Inferior parietal cortex (tissue), 1 donor: ENCODE results near the gene TCP10L.
A peak's percentile ranks its signal among the peaks of the same experiment; 100 is the strongest.
"Not testable (repeated sequence)": the region's sequence is repeated elsewhere in the genome, so short reads cannot be mapped to it uniquely, and the experiment has no call there.

ENCODE experiments used
- DNase-seq: peaks from one replicate; pipeline ENCODE4 v3.0.0-alpha.2; 2016; ENCODE audit errors: extremely low spot score

TCP10L gene

DNA sequence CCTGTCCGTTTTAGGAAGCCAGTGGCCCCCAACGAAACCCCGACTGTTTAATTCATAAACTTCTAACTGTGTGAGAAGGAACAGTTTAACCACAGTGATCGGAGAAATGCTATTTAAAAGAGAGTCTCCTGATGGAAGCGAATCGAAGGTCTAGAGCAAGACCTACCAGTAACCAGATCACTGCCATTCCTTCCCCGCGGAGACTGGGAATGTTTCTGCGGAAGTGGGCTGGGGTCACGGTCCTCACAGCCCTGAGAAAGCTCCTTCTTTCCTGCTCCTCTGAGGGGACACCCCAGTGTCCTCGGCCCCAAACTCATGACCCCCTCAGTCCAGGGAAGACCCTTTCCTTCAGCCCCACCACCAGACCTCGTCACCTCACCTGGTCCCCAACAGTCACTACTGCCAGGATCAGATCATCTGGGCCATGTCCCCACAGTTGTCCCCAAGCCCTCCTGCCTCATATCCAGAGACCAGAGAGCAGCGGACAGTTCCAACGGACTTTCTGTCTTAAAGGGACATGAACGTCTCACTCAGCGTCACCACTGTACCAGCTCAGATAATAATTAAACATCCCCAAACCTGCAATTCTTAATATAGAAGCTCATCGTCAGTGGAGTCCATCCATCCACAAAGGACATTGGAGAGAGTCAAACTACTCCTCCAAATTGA, at the start of gene TCP10L:
Gene TCP10L, minus strand, starts transcription at position 482 of the 669 bp plus-strand sequence. CDS start 1,219 bp downstream, outside the sequence.
- DNase-seq: no peak

- DNase-seq: no peak
Observed at GRCh38 chr21:32626621-32627196, 41.4 kb upstream of the TCP10L start.

DNA sequence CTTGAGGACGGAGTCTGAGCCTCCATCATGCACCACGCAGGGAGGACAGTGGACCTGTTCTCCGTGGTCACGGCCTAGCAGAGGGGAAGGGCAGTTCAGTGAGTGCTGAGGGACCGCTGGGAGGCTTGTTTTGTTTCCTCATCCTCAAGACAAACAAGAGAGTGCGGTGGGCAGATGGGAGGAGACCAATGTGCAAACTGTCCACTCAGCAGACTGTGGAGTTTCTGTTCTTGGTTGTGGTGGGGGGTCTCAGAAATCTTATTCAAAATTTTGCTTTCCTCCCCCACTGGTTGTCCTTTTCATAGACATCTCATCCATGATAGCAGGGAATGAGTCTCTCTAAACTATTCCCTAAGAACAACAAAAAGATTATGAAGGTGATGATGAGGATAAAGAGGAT, 32.9 kb upstream of the TCP10L start:
- DNase-seq: not testable (repeated sequence)

- no peak for DNase-seq
Observed at GRCh38 chr21:32613436-32614043, 28.2 kb upstream of the TCP10L start.

DNA sequence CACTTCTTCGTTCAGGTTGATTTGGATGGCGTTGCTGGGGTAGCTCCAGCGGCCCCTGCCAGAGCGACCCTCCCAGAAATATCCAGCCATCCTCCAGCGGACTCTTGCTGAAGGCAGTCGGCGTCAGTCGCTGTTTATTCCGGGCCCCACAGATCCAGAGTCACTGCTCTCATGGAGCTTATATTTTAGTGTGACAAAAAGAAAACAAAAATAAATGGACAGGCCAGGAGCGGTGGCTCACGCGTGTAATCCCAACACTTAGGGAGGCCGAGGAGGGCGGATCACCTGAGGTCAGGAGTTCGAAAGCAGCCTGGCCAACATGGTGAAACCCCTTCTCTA, 27.6 kb upstream of the TCP10L start:
- no peak for DNase-seq

GRCh38 chr21:32612075-32612998, 27.0 kb upstream of the TCP10L start, which contains the start of gene CFAP298:
TSS of gene CFAP298 (minus strand) at chr21:32612377. CDS start at chr21:32612243, 134 bp downstream.
- peak; percentile 91 for DNase-seq

DNA sequence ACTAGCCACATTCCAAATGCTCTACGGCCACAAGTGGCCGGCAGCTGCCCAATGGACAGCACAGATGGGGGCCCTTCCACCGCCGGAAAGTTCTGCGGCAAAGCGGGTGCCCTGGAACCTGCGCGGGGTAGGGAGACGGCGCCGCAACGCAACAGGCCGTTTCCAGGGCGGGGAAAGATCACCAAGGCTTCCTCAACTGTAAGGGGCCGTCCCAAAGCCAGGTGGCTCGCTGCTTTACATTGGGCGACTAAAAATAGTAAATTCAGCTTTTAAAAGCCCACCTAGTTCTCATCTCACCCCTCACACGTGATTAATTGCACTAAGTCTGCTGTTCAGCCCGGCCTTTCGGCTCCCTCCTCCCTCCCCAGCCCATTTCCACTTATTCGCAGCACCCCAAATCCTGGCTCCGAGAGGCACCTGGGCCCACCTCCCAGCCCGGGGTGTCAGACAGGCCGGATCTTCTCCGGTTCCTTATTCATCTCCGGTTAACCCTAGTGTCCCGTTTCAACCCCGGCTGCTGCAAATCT, 26.2 kb upstream of the TCP10L start:
- no peak for DNase-seq

DNA sequence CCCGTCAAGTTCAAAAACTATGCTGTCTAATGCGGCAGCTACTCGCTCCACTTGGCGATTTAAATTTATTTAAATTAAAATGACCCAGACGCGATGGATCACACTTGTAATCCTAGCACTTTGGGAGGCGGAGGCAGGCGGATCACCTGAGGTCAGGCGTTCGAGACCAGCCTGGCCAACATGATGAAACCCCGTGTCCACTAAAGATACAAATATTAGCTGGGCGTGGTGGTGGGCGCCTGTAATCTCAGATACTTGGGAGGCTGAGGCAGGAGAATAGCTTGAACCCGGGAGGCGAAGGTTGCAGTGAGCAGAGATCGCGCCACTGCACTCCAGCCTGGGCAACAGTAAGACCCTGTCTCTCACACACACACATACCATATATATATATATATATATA, 25.6 kb upstream of the TCP10L start:
- not testable (repeated sequence) for DNase-seq

DNA sequence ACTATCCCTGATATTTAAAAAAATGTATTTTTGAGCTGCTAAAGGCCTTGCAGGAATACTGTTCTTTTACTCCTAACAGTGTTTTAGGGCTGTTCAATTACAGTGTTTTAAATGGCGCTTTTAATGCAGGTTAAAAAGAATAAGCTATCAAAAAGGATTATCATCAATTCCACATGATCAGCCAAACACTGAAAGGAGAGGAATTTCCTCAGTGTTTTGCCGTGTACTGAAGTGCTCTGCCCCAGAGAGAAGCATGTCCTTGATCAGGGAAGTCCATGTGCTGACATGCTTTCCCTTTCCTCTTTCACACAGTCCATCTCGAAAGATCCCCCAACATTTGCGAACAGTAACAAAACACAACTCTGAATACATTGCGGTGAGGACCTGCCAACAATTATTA, 23.5 kb upstream of the TCP10L start:
- no peak for DNase-seq

DNA sequence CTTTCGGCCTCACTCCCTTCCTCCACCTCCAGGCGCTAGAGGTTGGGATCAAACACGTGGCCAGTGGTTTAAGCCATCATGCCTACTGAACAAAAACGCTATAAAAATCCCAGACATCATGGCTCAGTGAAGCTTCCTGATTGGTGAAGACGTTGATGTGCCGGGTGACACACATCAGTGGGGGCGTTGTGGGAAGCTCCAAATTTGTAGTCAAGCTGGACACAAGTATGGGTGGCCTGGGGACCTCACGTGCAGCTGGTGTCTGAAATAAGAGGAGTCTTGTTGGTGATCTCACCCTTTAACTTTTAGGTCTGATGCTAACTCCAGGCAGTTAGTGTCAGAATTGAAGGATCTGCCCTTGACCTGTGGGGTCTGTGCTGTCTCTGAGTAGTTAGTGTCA, 20.1 kb upstream of the TCP10L start:
- DNase-seq: no peak

DNA sequence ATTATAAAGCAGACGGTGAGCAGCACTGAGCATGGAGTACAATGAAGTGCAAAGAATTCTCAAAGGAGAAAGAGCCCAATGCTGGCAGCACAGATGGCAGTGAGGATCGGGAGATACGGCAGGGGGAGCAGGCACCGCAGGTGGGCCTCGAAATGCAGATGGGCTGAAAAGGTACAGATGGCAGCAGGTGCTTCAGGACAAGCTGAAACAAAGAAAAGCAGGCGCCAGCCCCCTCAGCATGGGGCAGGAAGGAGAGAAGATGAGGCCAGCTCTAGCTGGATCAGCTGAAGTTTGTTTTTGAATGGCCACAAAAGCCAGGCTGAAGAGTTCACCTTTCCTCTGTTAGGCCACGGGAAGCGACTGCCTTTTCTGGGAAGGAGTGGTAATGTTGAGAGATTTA, 19.1 kb upstream of the TCP10L start:
- DNase-seq: no peak

GRCh38 chr21:32603131-32603530, 17.8 kb upstream of the TCP10L start:
- DNase-seq: no peak

GRCh38 chr21:32602099-32602498, 16.8 kb upstream of the TCP10L start:
- DNase-seq: no peak

GRCh38 chr21:32599526-32599925, 14.2 kb upstream of the TCP10L start:
- no peak for DNase-seq

DNA sequence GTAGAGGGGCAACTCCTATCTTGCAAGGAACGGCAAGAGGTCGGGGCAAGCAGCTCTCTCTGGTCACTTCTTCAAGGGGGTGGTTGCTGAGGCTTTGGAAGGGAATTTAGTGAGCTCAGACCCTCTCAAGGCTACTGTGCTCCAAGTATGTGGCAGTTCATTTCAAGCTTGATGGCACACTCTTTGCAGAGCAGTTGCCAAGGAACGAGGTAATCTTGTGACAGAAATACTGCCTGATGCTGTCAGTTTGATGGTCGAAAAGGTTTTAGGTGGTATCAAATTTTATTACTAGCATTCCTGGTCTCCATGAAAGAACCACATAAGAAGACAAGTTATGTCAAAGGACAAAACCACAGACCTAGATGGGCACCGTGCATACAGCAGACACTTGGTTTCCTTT, 13.8 kb upstream of the TCP10L start:
- DNase-seq: no peak

GRCh38 chr21:32597205-32597604, 11.9 kb upstream of the TCP10L start:
- no peak for DNase-seq

DNA sequence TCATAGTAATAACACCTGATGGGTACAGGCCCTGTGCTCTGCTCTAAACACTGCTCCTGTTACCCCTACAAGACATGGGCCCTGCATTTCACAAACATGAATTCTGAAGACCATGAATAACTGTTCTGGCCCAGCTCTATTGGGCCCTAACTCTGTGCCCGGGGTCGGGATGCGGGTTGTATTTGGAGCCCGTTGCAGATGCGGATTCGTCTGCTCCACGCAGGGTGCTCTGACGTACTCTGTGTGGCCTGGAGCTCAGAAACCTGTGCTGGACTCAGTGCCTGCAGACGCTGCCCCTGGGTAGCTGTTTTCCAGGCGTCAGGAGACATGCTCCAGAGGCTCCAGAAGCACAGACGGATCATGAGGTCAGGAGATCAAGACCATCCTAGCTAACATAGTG, 10.1 kb upstream of the TCP10L start:
- no peak for DNase-seq

DNA sequence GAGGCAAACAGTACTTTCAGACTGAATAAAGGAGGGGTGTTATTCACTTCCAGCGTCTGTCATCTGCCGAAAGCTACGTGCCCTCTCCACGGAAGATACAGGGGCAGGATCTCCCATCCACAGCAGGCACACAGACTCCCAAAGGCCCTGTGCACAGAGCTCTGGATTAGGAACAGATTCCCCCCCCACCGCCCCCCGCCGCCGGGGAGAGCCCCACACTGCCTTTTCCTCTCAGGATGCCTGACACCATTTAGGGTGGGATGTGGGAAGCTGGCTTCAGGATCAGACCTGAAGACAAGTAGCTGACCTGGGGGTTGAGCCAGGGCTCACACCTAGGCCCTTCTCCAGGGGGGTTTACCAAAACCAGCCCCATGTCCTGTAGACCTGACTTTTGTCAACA, 8.4 kb upstream of the TCP10L start:
- no peak for DNase-seq

DNA sequence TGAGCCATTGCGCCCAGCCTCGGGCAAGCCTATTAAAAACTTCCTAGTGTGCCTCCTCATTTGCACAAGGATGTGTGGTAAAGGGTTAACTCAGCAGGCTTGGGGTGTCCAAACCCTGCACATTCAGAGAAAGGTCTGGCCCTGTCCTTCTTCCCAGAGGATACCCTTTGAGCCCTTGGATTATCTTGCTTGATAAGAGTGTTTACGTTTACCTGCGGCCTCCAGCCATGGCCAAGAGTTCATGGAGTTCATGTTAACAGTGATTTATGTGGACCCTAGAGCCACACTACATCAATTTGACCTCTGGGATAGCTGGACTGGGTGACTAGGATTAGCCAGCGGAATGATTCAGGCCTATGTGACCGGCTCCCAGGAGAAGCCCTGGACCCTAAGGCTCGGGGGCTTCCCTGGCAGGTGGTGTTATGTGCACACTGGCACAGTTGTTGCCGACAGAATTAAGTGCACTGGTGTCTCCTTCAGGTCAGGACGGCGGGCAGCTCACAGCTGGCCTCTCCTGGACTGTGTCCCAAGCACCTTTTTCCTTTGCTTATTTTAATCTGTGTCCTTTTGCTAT, 7.7 kb upstream of the TCP10L start:
- no peak for DNase-seq

- DNase-seq: no peak
Observed at GRCh38 chr21:32590130-32590529, 4.8 kb upstream of the TCP10L start.

DNA sequence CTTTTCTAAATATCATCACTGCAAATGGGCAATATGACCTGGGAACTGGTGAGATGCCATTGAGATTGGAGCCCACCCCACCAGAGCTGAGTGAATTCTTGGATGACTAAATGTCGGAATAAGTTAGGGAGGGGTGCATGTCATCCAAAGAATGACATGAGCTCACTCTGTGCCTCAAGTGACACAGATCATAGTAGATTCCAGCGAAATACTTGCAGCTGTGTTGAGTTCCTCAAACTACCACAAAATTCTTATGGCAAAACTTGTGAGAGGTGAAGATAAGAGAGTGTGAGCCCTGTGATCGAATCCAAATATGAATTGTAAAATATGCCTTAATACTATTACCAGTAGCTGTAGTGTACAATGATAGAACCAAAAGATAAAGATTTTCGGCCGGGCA, 2.3 kb upstream of the TCP10L start:
- no peak for DNase-seq

DNA sequence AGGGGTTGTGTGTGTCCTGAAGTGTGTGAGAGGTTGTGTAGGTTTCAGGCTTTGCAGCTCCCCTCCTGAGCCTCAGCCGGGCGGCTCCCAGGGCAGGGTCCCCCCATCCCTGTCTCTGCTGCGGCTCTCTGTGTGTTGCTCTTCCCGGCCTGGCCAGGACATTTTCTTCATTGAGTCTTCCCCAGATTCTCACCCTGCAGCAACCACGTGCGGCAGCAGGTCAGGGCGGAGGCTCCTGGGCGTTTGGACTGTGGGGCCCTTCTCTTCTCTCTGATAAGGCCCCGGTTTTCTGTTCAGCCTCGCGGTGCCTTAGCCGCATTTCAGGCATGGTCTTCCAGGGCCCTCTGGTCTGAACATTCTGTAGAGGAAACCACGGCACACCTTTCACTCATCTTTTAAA, 1.8 kb upstream of the TCP10L start:
- no peak for DNase-seq
